ENCODE data around the gene KRCC1. TPM values are rescaled to one million over a fixed set of nuclear protein-coding genes. Genes with fewer than 3 reads are reported as not detected.

The KRCC1 gene
- total RNA-seq (2014; rRNA removed; shearing (Covaris generic)), result 5.6 and 6.0 TPM in 2 replicates

GRCh38 chr2:88055371-88056128 is at the start of gene KRCC1:
KRCC1 (minus strand) TSS chr2:88055783; CDS start chr2:88028563, 27,220 bp downstream.
- DNase-seq, result peak; percentile 96 to 98
- Histone ChIP-seq H3K9me3 (replicated peaks) (no peaks in the 10 kb centered on the region), H3K27ac (peak within 1 kb of the TSS; percentile 94), H3K27me3 (no peaks in the 10 kb centered on the region), H3K4me3 (peak within 1 kb of the TSS; percentile 91), H3K36me3 (peaks cover 6% of the 10 kb centered on the region), H3K4me1 (peaks cover 6% of the 10 kb centered on the region; the same call in 1 of the 2 replicates)

GRCh38 chr2:88100489-88100858 is 44.9 kb upstream of the KRCC1 start:
- Histone ChIP-seq H3K27ac (no peak overlapping the region), H3K4me1 (no peaks in the 10 kb centered on the region)

GRCh38 chr2:88099798-88100488 is 44.4 kb upstream of the KRCC1 start:
- no peak overlapping the region for H3K4me3 ChIP-seq
- H3K4me1 ChIP-seq, result no peaks in the 10 kb centered on the region
- no peaks in the 10 kb centered on the region for H3K27me3 ChIP-seq
- H3K36me3 ChIP-seq, result no peaks in the 10 kb centered on the region
- peak; percentile 29 to 52 for DNase-seq
- no peaks in the 10 kb centered on the region for H3K9me3 ChIP-seq (replicated peaks)
- H3K27ac ChIP-seq, result no peak overlapping the region

More at GRCh38 chr2:88100489-88100858, 44.9 kb upstream of the KRCC1 start:
- no peak overlapping the region for H3K4me3 ChIP-seq
- no peaks in the 10 kb centered on the region for H3K9me3 ChIP-seq (replicated peaks)
- DNase-seq, result peak in 1 of 2 experiments; percentile 15
- H3K27me3 ChIP-seq, result no peaks in the 10 kb centered on the region
- no peaks in the 10 kb centered on the region for H3K36me3 ChIP-seq

GRCh38 chr2:88098558-88098900 is 42.9 kb upstream of the KRCC1 start:
- Histone ChIP-seq H3K9me3 (replicated peaks) (no peaks in the 10 kb centered on the region), H3K36me3 (no peaks in the 10 kb centered on the region), H3K4me3 (no peak overlapping the region), H3K27ac (no peak overlapping the region), H3K27me3 (no peaks in the 10 kb centered on the region), H3K4me1 (no peaks in the 10 kb centered on the region)
- DNase-seq, result no peak

GRCh38 chr2:88097891-88098557 is 42.4 kb upstream of the KRCC1 start:
- H3K36me3 ChIP-seq, result no peaks in the 10 kb centered on the region
- H3K9me3 ChIP-seq (replicated peaks), result no peaks in the 10 kb centered on the region
- no peak for DNase-seq
- H3K27ac ChIP-seq, result no peak overlapping the region
- H3K4me3 ChIP-seq, result no peak overlapping the region
- H3K4me1 ChIP-seq, result no peaks in the 10 kb centered on the region
- H3K27me3 ChIP-seq, result no peaks in the 10 kb centered on the region

- no peak for DNase-seq
- H3K4me1 ChIP-seq, result no peaks in the 10 kb centered on the region
- no peak overlapping the region for H3K27ac ChIP-seq
- no peaks in the 10 kb centered on the region for H3K27me3 ChIP-seq
- no peaks in the 10 kb centered on the region for H3K36me3 ChIP-seq
- H3K4me3 ChIP-seq, result no peak overlapping the region
- H3K9me3 ChIP-seq (replicated peaks), result no peaks in the 10 kb centered on the region
Observed at GRCh38 chr2:88097192-88097591, 41.6 kb upstream of the KRCC1 start.

- H3K27me3 ChIP-seq, result no peaks in the 10 kb centered on the region
- no peaks in the 10 kb centered on the region for H3K36me3 ChIP-seq
- no peaks in the 10 kb centered on the region for H3K4me1 ChIP-seq
- no peak for DNase-seq
- no peaks in the 10 kb centered on the region for H3K9me3 ChIP-seq (replicated peaks)
- H3K4me3 ChIP-seq, result no peak overlapping the region
- H3K27ac ChIP-seq, result no peak overlapping the region
Observed at GRCh38 chr2:88096708-88097107, 41.1 kb upstream of the KRCC1 start.

GRCh38 chr2:88095022-88095421 is 39.4 kb upstream of the KRCC1 start:
- no peak overlapping the region for H3K27ac ChIP-seq
- no peaks in the 10 kb centered on the region for H3K27me3 ChIP-seq
- H3K9me3 ChIP-seq (replicated peaks), result no peaks in the 10 kb centered on the region
- H3K4me1 ChIP-seq, result no peaks in the 10 kb centered on the region
- DNase-seq, result no peak
- H3K4me3 ChIP-seq, result no peak overlapping the region
- no peaks in the 10 kb centered on the region for H3K36me3 ChIP-seq

- Histone ChIP-seq H3K9me3 (replicated peaks) (no peaks in the 10 kb centered on the region), H3K4me3 (no peak overlapping the region), H3K4me1 (no peaks in the 10 kb centered on the region), H3K36me3 (no peaks in the 10 kb centered on the region), H3K27ac (no peak overlapping the region), H3K27me3 (no peaks in the 10 kb centered on the region)
- DNase-seq, result no peak
Observed at GRCh38 chr2:88092773-88093172, 37.2 kb upstream of the KRCC1 start.

GRCh38 chr2:88091943-88092342 is 36.4 kb upstream of the KRCC1 start:
- Histone ChIP-seq H3K36me3 (no peaks in the 10 kb centered on the region), H3K4me1 (no peaks in the 10 kb centered on the region), H3K27ac (no peak overlapping the region), H3K27me3 (no peaks in the 10 kb centered on the region), H3K4me3 (no peak overlapping the region), H3K9me3 (replicated peaks) (no peaks in the 10 kb centered on the region)
- no peak for DNase-seq

- H3K36me3 ChIP-seq, result no peaks in the 10 kb centered on the region
- no peak overlapping the region for H3K4me3 ChIP-seq
- H3K9me3 ChIP-seq (replicated peaks), result no peaks in the 10 kb centered on the region
- no peaks in the 10 kb centered on the region for H3K27me3 ChIP-seq
- no peaks in the 10 kb centered on the region for H3K4me1 ChIP-seq
- DNase-seq, result no peak
- no peak overlapping the region for H3K27ac ChIP-seq
Observed at GRCh38 chr2:88090446-88091283, 35.1 kb upstream of the KRCC1 start.

GRCh38 chr2:88088999-88089398 is 33.4 kb upstream of the KRCC1 start:
- Histone ChIP-seq H3K4me1 (no peaks in the 10 kb centered on the region), H3K27me3 (no peaks in the 10 kb centered on the region), H3K4me3 (no peak overlapping the region), H3K27ac (no peak overlapping the region), H3K36me3 (no peaks in the 10 kb centered on the region), H3K9me3 (replicated peaks) (no peaks in the 10 kb centered on the region)
- no peak for DNase-seq

GRCh38 chr2:88087763-88088162 is 32.2 kb upstream of the KRCC1 start:
- Histone ChIP-seq H3K4me3 (no peak overlapping the region), H3K4me1 (peaks cover 3% of the 10 kb centered on the region), H3K27ac (no peak overlapping the region), H3K9me3 (replicated peaks) (no peaks in the 10 kb centered on the region), H3K36me3 (no peaks in the 10 kb centered on the region), H3K27me3 (no peaks in the 10 kb centered on the region)
- no peak for DNase-seq

GRCh38 chr2:88087073-88087472 is 31.5 kb upstream of the KRCC1 start:
- DNase-seq, result no peak
- Histone ChIP-seq H3K27ac (no peak overlapping the region), H3K4me3 (no peak overlapping the region)

More at GRCh38 chr2:88087073-88087472, 31.5 kb upstream of the KRCC1 start:
- peaks cover 9% of the 10 kb centered on the region for H3K4me1 ChIP-seq
- no peaks in the 10 kb centered on the region for H3K27me3 ChIP-seq
- no peaks in the 10 kb centered on the region for H3K9me3 ChIP-seq (replicated peaks)
- no peaks in the 10 kb centered on the region for H3K36me3 ChIP-seq
